Measurements from ENCODE around the gene CLC. TPM values are rescaled to one million over a fixed set of nuclear protein-coding genes. Genes with fewer than 3 reads are reported as not detected.

The CLC gene
- 1 to 10 TPM in 1 of 2 experiments, under 1 TPM in 1; 0.91 to 1.5 TPM for total RNA-seq

DNA sequence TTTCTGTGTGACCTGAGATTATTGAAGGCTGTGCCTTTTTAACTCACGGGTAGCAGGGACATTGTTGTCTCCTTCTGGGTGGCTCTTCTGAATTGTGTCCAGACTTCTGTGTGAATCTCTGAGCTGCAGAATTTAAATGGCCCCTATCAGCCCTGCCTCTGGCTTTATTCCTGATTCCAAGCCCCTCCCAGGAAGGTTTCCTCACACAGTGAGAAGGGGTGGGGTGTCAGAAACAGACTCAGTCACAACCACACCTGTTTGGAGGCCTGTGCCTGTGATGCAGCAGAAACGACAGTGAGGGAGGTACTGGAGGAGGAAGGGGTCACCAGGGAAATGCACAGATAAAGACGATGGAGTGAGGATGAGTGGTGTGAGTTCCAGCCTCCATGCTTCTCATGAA is at the start of gene CLC:
TSS of gene CLC (minus strand) at position 139 of the 400 bp plus-strand sequence. CDS start at position 62, 77 bp downstream.

DNA sequence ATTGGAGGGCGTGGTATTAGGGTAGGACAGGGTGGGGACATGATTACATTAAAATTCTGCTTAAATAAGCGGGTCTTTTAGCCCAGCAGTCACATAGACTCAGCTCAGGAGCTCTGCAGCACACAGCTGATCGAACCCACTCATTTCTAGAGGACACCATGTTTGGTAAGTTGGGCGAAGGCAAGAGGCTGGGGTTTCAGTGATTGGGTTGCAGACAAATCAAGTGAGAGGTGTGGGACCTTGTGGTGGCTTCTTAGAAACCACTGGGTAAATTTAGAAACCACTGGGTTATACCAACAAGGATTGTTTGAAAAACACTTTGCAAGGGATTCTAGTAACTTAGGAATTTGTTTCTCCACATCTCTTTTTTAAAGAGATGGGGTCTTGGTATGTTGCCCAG is 40.9 kb upstream of the CLC start, which contains the start of gene LEUTX:
TSS of gene LEUTX (plus strand) at position 92 of the 400 bp plus-strand sequence. CDS start at position 159, 67 bp downstream.

DNA sequence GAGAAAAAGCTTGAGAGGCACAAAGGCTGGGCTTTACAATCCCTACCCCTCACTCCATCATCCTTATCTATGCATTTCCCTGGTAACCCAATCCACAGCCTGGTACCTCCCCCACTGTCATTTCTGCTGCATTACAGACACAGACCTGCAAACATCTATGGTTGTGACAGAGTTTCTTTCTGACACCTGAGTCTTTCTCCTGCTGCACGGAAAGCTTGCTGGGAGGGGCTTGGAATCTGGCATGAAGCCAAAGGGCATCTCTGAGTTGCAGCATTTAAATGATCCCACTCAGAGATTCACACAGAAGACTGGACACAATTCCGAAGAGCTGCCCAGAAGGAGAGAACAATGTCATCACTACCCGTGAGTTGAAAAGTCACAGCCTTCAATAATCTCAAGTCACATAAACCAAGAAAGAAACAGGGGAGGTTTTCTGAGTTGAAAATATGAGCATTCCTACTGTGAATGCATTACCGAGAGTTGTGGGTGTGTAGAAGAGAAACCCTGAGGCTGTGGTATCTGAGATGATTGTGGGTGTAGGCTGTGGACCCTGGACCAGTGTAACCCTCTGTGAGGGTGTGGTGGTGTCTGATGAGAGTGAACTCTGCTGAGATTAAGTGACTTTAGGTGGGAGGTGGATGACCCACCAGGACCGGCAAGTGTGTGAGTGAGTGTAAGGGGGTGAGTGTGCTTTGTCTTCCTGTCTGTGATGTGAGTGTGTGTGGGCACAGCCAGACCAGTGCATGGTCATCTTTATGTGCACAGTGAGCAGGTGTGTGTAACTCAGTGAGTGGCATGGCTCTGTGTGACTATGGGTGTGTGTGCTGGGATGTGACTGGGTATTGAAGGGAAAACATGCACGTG is 33.4 kb downstream of the CLC start, which contains the start of gene LGALS14:
TSS of gene LGALS14 (plus strand) at position 301 of the 864 bp plus-strand sequence. CDS start at position 349, 48 bp downstream.

Other genes starting within 250 kb of the CLC start
- under 1 TPM; 0.10 to 0.14 TPM for gene DLL3, start 239.1 kb downstream of the CLC start, total RNA-seq
- not detected for gene SELENOV, start 222.9 kb downstream of the CLC start, total RNA-seq
- 1 to 10 TPM; 4.2 to 4.7 TPM for gene EID2B, start 205.2 kb downstream of the CLC start, total RNA-seq
- gene EID2, start 197.9 kb downstream of the CLC start, total RNA-seq: 10 to 100 TPM; 18.3 to 18.5 TPM
- not detected for gene LGALS13, start 135.5 kb downstream of the CLC start, total RNA-seq
- gene LGALS16, start 82.1 kb downstream of the CLC start, total RNA-seq: not detected
- gene LGALS14, start 33.5 kb downstream of the CLC start, total RNA-seq: under 1 TPM in 1 of 2 experiments, not detected in 1; 0.83 TPM
- not detected for gene LEUTX, start 40.8 kb upstream of the CLC start, total RNA-seq
- 10 to 100 TPM; 13.4 to 14.1 TPM for gene DYRK1B, start 96.1 kb upstream of the CLC start, total RNA-seq
- 100 to 1,000 TPM; 377 to 379 TPM for gene FBL, start 108.3 kb upstream of the CLC start, total RNA-seq
- 1 to 10 TPM; 4.7 to 4.8 TPM for gene FCGBP, start 196.6 kb upstream of the CLC start, total RNA-seq
- gene PSMC4, start 233.1 kb upstream of the CLC start, total RNA-seq: 10 to 100 TPM; 83.1 to 85.9 TPM

Measured in activated naive CD4-positive, alpha-beta T cell treated with anti-CD3 and anti-CD28 coated beads, Interleukin-2, amount 10 ng/mL, durations not matched to agents 5 hours and 36 hours (primary cell).